ENCODE data around the gene IQGAP3. TPM values are rescaled to one million over a fixed set of nuclear protein-coding genes. Genes with fewer than 3 reads are reported as not detected.

IQGAP3 gene
- total and polyA plus RNA-seq, 2 donors (not counting 1 experiment from before 2014, with no cell fraction given) = 0.07 to 0.12 TPM

GRCh38 chr1:156523801-156524480, 48.4 kb downstream of the IQGAP3 start:
- H3K4me1 Mint-ChIP-seq = peaks cover 23% of the 10 kb centered on the region
- ChIA-PET CTCF (interaction anchor here (0.8 to 4.2 kb wide), 8 partner anchors 8 to 58 kb away, joined by 3 to 26 read pairs (median 4); no protein-coding TSS in a partner anchor), POLR2A (interaction anchor here (0.6 to 2.2 kb wide), 2 partner anchors 11 to 19 kb away, joined by 3 to 6 read pairs; no protein-coding TSS in a partner anchor)
- H3K79me2 ChIP-seq (ENCODE audit: control insufficient read depth, insufficient read depth, low read length) = no peaks in the 10 kb centered on the region
- H3K27me3 Mint-ChIP-seq = no peaks in the 10 kb centered on the region
- H3K27ac ChIP-seq (ENCODE audit: low read length in 2 of 2) = no peak overlapping the region
- no peaks in the 10 kb centered on the region for H3K9me3 Mint-ChIP-seq (ENCODE audit: insufficient read depth)
- DNase-seq (no peak), ATAC-seq (ENCODE audit: low read depth) (no peak)
- intact Hi-C loops (cut with micrococcal nuclease) = loop anchor here (5.0 kb wide), 1 partner anchor 37 kb away; no protein-coding TSS in a partner anchor
- no peaks in the 10 kb centered on the region for H3K27me3 ChIP-seq (replicated peaks in 1 of 4; ENCODE audit: control extremely low read depth in 1 of 4, control insufficient read depth in 3 of 4, insufficient read depth in 4 of 4, low read length in 3 of 4)
- peak overlapping the region; percentile 71 for H3K4me3 Mint-ChIP-seq
- H3K27ac Mint-ChIP-seq = peak overlapping the region; percentile 64
- no peaks in the 10 kb centered on the region for H4K20me1 ChIP-seq (ENCODE audit: control insufficient read depth, insufficient read depth, low read length, poor library complexity, severe bottlenecking)
- no peak overlapping the region for H3K9ac ChIP-seq (ENCODE audit: low read length)
- no peak for TF ChIP-seq EZH2 (IDR thresholded peaks at IDR 0.05; ENCODE audit: borderline replicate concordance, insufficient read depth, low read depth, low read length, poor library complexity, severe bottlenecking)
- no peak for TF ChIP-seq CTCF (IDR thresholded peaks at IDR 0.05)
- no CpG with 5 or more reads among the region's 2 CpGs for WGBS (ENCODE audit: insufficient coverage)
- no peaks in the 10 kb centered on the region for H3K36me3 ChIP-seq (replicated peaks in 1 of 2; ENCODE audit: control extremely low read depth in 1 of 2, control insufficient read depth in 1 of 2, extremely low read depth in 1 of 2, insufficient read depth in 2 of 2, low read length in 1 of 2)
- peaks cover 20 to 24% of the 10 kb centered on the region in 2 donors for H3K4me1 ChIP-seq (ENCODE audit: control insufficient read depth in 2 of 2, insufficient read depth in 2 of 2, low read length in 2 of 2)
- H3K9me3 ChIP-seq (ENCODE audit: control extremely low read depth in 1 of 3, control insufficient read depth in 2 of 3, insufficient read depth in 1 of 3, low read length in 2 of 3) = no peaks in the 10 kb centered on the region
- no peak overlapping the region for H3K4me3 ChIP-seq (ENCODE audit: control extremely low read depth in 1 of 5, extremely low read depth in 1 of 5, insufficient read depth in 1 of 5, low read depth in 2 of 5, low read length in 4 of 5)
- peak overlapping the region; percentile 67 for H3K4me2 ChIP-seq (replicated peaks; ENCODE audit: low read depth, low read length, poor library complexity, severe bottlenecking)
- peak overlapping the region; percentile 55 for H2AFZ ChIP-seq (ENCODE audit: insufficient read depth, low read depth, low read length, poor library complexity, severe bottlenecking)

- H3K4me3 Mint-ChIP-seq = no peak overlapping the region
- intact Hi-C loops (cut with micrococcal nuclease) = loop anchor here (5.0 kb wide), 1 partner anchor 35 kb away; no protein-coding TSS in a partner anchor
- Histone ChIP-seq H3K9ac (ENCODE audit: low read length) (no peak overlapping the region), H4K20me1 (ENCODE audit: control insufficient read depth, insufficient read depth, low read length, poor library complexity, severe bottlenecking) (no peaks in the 10 kb centered on the region), H3K4me2 (replicated peaks; ENCODE audit: low read depth, low read length, poor library complexity, severe bottlenecking) (no peak overlapping the region), H3K27ac (ENCODE audit: low read length in 2 of 2) (no peak overlapping the region), H3K4me3 (ENCODE audit: control extremely low read depth in 1 of 5, extremely low read depth in 1 of 5, insufficient read depth in 1 of 5, low read depth in 2 of 5, low read length in 4 of 5) (no peak overlapping the region), H2AFZ (ENCODE audit: insufficient read depth, low read depth, low read length, poor library complexity, severe bottlenecking) (no peak overlapping the region), H3K36me3 (replicated peaks in 1 of 2; ENCODE audit: control extremely low read depth in 1 of 2, control insufficient read depth in 1 of 2, extremely low read depth in 1 of 2, insufficient read depth in 2 of 2, low read length in 1 of 2) (no peaks in the 10 kb centered on the region), H3K9me3 (ENCODE audit: control extremely low read depth in 1 of 3, control insufficient read depth in 2 of 3, insufficient read depth in 1 of 3, low read length in 2 of 3) (no peaks in the 10 kb centered on the region), H3K4me1 (ENCODE audit: control insufficient read depth in 2 of 2, insufficient read depth in 2 of 2, low read length in 2 of 2) (peaks cover 20 to 24% of the 10 kb centered on the region in 2 donors), H3K79me2 (ENCODE audit: control insufficient read depth, insufficient read depth, low read length) (no peaks in the 10 kb centered on the region), H3K27me3 (replicated peaks in 1 of 4; ENCODE audit: control extremely low read depth in 1 of 4, control insufficient read depth in 3 of 4, insufficient read depth in 4 of 4, low read length in 3 of 4) (no peaks in the 10 kb centered on the region)
- ChIA-PET CTCF (interaction anchor here (4.2 kb wide), 1 partner anchor 41 kb away, joined by 26 read pairs; no protein-coding TSS in a partner anchor), POLR2A (no interaction called here)
- DNase-seq (no peak), ATAC-seq (ENCODE audit: low read depth) (no peak)
- no peak for TF ChIP-seq CTCF (IDR thresholded peaks at IDR 0.05)
- TF ChIP-seq EZH2 (IDR thresholded peaks at IDR 0.05; ENCODE audit: borderline replicate concordance, insufficient read depth, low read depth, low read length, poor library complexity, severe bottlenecking) = no peak
- peaks cover 23% of the 10 kb centered on the region for H3K4me1 Mint-ChIP-seq
- no peaks in the 10 kb centered on the region for H3K9me3 Mint-ChIP-seq (ENCODE audit: insufficient read depth)
- H3K27me3 Mint-ChIP-seq = no peaks in the 10 kb centered on the region
- H3K27ac Mint-ChIP-seq = no peak overlapping the region
Observed at GRCh38 chr1:156522443-156522970, 49.9 kb downstream of the IQGAP3 start.
